Bone marrow (tissue), 2 donors: ENCODE results near the gene MRTFA.
"Not testable (repeated sequence)": the region's sequence is repeated elsewhere in the genome, so short reads cannot be mapped to it uniquely, and the experiment has no call there.

Source experiments
- DNase-seq, 2 donors: peaks; one replicate each; lab custom pipeline; 2025; lab: John Stamatoyannopoulos, UW

Gene MRTFA

GRCh38 chr22:40627612-40628011 lies 8.9 kb downstream of the MRTFA start:
- DNase-seq: no peak

GRCh38 chr22:40626851-40627250 lies 9.7 kb downstream of the MRTFA start:
- no peak for DNase-seq

GRCh38 chr22:40625794-40626193 lies 10.7 kb downstream of the MRTFA start:
- not testable (repeated sequence) for DNase-seq

- DNase-seq: not testable (repeated sequence)
Observed at GRCh38 chr22:40625281-40625680, 11.2 kb downstream of the MRTFA start.

GRCh38 chr22:40624770-40625169 lies 11.7 kb downstream of the MRTFA start:
- no peak for DNase-seq

GRCh38 chr22:40621309-40622151 lies 15.0 kb downstream of the MRTFA start:
- DNase-seq: no peak

- no peak for DNase-seq
Observed at GRCh38 chr22:40620464-40621046, 16.0 kb downstream of the MRTFA start.

- DNase-seq: no peak
Observed at GRCh38 chr22:40618400-40618799, 18.1 kb downstream of the MRTFA start.

- DNase-seq: no peak
Observed at GRCh38 chr22:40616578-40616977, 19.9 kb downstream of the MRTFA start.

GRCh38 chr22:40613067-40613466 lies 23.5 kb downstream of the MRTFA start:
- no peak for DNase-seq

- no peak for DNase-seq
Observed at GRCh38 chr22:40612291-40612751, 24.2 kb downstream of the MRTFA start.

- no peak for DNase-seq
Observed at GRCh38 chr22:40611606-40612005, 24.9 kb downstream of the MRTFA start.

GRCh38 chr22:40610329-40610850 lies 26.1 kb downstream of the MRTFA start:
- no peak for DNase-seq

- no peak for DNase-seq
Observed at GRCh38 chr22:40609216-40609615, 27.3 kb downstream of the MRTFA start.

- no peak for DNase-seq
Observed at GRCh38 chr22:40607506-40607905, 29.0 kb downstream of the MRTFA start.

- DNase-seq: no peak
Observed at GRCh38 chr22:40606306-40606705, 30.2 kb downstream of the MRTFA start.

GRCh38 chr22:40605761-40606160 lies 30.8 kb downstream of the MRTFA start:
- DNase-seq: no peak

- no peak for DNase-seq
Observed at GRCh38 chr22:40603088-40603605, 33.4 kb downstream of the MRTFA start.

GRCh38 chr22:40602231-40602630 lies 34.3 kb downstream of the MRTFA start:
- no peak for DNase-seq

GRCh38 chr22:40599731-40600130 lies 36.8 kb downstream of the MRTFA start:
- DNase-seq: no peak

GRCh38 chr22:40598712-40599111 lies 37.8 kb downstream of the MRTFA start:
- not testable (repeated sequence) for DNase-seq

- DNase-seq: no peak
Observed at GRCh38 chr22:40597526-40598430, 38.7 kb downstream of the MRTFA start.
